Left ventricle myocardium superior (tissue), 1 donor: ENCODE data around the gene GAPDHS. TPM values are rescaled to one million over a fixed set of nuclear protein-coding genes. Genes with fewer than 3 reads are reported as not detected.
A peak's percentile ranks its signal among the peaks of the same experiment; 100 is the strongest.

Source experiments
- ATAC-seq: fragments of 200-7000 bp; cut with Tn5 transposase; one replicate; pipeline ENCODE4 v1.9.1; 2020; ENCODE audit warnings: mild to moderate bottlenecking, moderate library complexity
- DNase-seq: peaks from one replicate; pipeline ENCODE4 v3.0.0-alpha.2; 2020
- intact Hi-C: fragments of 100-400 bp; cut with micrococcal nuclease; formaldehyde crosslinking; loops from one replicate; pipeline ENCODE4 v1.11.0; 2022
- total RNA-seq: library from RNA; stranded (reverse); fragmentation: NEBNext Ultra II Directional; extraction: Animal tissue kit (Norgen Biotek cat#: 25700); gene quantifications from one replicate; pipeline ENCODE4 v1.2.1, GENCODE V29; 2021
- donor health status: DM: no; HTN: yes; CAD: no; lungs with severe emphysema.

The GAPDHS gene
- total RNA-seq, 1 donor from 2014 or later: not detected

DNA sequence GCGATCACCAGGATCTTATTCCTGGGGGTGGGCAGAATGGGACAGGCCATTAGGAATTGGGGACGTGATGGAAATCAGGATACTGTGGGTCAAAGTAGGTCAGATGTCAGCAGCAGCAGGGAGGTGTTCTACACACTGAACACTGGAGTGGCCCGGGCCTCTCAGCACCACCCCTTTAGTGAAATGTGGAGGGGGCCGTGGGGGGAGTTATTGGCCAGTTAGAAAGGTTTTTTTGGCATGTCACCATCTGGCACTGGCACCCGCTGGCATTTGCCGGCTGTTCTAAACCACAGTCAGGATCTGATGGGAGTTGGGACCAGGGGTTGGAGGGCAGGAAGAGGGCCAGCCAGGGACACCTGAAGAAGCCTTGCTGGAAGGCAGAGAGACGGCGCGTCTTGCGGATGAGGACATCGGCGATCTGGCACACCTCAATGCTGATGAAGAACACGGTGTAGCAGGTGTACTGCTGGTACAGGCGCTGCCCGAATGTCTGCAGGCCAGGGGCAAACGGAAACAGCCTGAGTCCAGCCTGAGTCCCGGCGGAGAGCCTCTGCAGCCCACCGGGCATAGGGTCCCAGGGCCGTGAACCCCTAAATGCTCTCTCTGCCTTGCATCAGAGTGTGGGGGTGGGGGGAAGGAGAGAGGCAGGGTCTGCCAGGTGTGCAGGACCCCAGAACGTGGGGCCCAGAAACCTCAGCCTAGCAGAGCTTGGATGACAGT, 18.0 kb downstream of the GAPDHS start:
- ATAC-seq (no peak), DNase-seq (no peak)
- intact Hi-C loops: no loop called here

DNA sequence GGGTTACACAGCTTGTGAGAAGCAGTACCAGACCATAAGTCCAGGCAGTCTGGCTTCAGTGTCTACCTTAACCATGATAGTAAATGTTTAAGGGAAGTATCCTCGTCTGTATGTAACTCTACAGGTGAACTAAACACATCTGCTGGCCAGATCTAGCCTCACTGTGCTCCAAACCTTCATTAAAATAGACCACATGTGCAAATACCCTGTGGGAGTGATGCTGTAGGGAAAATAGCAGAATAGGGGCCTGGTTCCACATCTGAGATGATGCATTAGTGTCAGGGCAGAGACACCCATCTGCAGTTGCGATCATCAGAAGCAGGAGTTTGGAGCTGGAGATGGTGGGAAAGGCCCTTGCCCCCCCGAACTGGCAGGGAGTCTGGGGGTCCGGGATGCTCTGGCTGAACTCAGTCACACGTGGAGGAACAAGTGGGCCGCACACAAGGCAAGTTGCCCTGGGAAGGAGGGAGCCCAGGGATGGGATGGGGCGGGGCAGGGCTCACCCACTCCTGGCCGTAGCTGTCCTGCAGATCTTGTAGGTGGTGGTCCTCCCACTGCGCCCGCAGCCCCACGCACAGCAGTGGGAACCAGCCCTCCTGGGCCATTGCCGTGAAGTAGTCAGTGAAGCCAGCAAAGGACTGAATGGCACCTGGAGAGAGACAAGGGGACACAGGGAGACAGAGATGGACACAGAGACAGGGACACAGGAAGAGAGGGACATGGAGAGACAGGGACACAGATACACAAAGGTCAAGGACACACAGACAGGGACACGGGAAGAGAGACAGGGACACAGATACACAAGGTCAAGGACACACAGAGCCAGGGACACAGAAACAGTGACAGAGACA, 19.5 kb downstream of the GAPDHS start:
- DNase-seq (no peak), ATAC-seq (no peak)
- intact Hi-C loops: no loop called here

DNA sequence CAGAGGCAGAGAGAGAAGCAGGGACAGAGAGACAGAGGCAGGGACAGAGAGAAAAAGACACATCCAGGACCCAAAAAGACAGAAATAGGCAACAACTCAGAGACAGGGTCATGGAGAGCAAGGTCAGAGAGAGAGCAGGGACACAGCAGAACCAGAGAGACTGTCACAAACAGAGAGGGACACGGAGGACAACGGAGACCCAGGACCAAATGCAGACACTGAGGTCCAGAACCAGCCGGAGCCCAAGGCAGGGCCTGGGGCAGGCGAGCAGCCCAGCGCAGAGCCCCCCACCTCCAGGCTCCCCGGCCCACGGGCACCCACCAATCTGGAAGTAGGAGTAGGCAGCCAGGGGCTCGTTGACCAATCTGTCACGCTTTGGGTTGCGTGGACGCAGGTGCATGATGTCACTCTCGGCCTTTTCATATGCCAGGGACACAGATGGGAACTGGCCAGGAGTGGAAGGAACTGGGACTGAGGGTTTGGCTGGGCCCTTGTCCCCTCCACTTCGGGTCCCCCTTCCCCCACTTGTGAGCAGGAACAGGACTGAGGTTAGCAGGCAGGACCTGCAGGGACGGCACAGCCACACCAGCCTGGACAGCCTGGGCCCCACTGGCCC, 20.2 kb downstream of the GAPDHS start:
- DNase-seq: no peak
- intact Hi-C loops: no loop called here
- no peak for ATAC-seq

DNA sequence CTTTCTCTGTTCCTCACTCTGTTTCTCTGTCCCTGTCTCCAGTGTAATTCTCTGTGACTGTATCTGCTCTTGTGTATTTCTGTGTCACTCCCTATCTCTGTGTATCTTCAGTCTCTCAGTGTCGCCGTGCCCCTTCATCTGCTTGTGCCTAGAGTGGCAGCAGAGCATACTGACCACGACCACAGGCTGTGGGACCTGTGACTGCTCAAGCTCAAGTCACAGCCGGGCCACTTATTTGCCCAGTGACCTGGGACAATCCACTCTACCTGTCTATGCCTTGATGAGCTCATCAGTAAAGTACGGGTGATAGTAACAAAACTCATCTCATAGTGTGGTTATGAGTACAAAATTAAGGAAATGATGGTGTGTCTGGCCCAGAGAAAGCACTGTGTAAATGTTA, 20.8 kb downstream of the GAPDHS start:
- intact Hi-C loops: no loop called here
- no peak for ATAC-seq
- DNase-seq: no peak

DNA sequence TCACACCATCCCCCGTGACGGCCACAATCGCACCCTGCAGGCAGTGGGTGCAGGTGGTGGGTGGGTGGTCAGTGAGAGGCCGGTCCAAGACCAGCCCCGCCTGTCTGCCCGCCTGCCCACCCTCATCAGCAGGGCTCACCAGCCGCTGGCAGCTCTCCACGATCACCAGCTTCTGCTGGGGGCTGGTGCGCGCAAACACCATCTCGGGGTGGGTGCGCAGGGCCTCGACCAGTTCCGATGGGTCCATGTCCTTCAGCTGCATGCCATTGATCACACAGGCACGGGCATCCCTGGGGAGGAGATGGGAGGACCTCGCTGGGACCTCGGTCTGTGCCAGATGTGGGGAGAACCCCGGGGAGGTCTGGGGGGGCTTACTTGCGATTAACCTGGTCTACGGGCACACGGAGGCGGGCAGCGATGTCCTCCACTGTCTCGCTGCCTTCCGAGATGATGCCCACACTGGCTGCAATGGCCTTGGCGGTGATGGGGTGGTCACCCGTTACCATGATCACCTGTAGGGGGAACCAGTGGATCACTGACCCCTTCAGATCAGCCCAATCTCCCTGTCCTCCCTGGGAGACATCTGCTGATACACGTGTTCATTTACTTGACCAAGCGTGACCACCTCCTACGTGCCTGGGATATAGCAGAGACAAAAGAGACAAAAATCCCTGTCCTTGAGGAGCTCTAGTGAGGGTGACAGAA, 22.2 kb downstream of the GAPDHS start:
- ATAC-seq (no peak), DNase-seq (no peak)
- intact Hi-C loops: no loop called here

DNA sequence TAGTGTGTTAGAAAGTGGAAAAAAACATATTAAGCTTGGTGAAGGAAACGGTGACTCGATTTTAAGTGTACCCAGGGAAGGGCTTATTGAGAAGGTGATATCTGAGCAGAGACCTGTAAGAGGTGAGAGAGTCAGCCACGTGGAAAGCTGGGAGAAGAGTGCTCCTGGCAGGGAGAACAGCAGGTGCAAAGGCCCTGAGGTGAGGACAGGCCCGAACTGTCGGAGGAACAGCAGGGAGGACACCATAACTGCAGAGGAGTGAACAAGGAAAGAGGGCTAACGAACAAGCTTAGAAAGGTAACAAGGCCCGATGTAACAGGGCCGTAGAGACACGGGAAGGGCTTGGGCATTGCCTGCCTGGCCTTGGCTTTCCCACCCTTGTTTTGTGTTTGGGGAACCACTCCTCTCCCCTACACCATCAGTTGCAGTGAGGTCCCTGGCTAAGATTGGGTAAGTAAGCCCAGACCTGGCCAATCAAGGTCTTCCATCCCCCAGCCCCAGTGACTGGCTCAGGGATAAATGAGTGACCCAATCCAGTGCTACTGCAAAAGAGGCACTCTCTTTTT, 22.9 kb downstream of the GAPDHS start:
- DNase-seq (no peak), ATAC-seq (no peak)
- intact Hi-C loops: no loop called here

DNA sequence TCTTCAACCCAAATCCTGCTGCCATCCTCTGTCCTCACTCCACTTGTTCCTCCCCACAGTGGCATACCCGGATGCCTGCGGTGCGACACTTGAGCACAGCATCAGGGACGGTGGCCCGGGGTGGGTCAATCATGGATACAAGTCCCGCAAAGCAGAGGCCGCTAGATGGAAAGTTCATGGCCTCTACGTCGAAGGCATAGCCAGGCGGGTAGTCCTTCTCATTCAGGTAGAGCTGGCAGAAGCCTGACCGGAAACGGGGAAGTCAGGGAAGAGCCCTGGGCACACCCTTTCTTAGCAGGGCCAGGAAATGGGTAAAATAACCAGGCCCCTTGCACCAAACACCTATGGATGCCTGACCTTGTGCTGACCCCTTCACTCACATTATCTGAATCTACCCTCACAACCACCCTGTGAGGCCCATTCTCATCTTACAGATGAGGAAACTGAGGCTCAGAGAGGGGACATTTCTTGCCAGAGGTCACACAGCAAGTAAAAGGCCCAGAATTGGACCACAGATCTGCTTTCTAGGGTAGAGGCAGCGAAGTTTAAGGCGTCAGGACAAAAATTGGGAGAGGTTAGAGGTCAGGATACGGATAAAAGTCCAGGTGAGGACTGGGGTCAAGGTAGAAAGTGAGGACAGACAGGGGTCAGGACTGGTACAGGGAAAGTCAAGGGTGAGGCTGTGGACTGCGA, 23.7 kb downstream of the GAPDHS start:
- ATAC-seq (no peak), DNase-seq (no peak)
- intact Hi-C loops: no loop called here

DNA sequence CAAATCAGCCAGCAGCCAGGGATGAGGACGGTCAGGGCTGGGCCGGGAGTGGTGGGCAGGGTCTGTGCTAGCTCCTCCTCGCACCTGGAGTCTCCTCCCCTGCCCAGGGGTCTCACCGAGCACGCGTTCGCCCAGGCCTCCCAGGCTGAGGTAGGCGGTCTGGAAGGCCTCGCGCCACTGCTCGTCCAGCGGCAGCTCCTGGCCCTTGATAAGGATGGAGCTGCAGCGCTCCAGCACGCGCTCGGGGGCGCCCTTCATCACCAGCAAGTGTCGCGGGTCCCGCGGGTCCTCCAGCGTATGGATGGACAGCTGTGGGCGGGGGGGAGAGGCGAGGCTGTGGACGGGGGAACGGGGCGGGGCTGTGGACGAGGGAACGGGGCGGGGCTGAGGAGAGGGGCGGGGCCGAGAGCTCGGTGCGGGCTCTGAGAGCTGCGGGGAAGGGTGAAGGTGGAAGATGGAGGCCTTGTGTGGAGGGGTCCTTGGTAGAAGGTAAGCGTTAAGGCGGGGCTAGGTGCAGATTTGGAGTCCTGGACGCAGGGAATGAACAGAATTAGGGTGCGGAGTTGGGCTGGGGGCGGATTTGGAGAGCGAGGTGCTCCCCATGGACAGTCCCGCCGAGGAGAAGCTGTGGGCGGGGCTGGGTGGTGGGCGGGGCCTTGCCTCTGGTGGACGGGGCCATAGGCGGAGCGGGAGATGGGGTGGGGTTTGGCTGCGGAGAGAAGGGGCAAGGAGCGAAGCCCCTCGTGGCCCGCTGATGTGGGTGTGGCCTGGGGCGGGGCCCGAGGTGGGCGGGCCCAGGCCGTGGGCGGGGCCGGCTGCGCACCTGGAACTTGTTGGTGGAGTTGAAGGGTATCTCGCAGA, 24.5 kb downstream of the GAPDHS start:
- DNase-seq: peak; percentile 75
- peak; percentile 84 for ATAC-seq
- intact Hi-C loops: no loop called here

DNA sequence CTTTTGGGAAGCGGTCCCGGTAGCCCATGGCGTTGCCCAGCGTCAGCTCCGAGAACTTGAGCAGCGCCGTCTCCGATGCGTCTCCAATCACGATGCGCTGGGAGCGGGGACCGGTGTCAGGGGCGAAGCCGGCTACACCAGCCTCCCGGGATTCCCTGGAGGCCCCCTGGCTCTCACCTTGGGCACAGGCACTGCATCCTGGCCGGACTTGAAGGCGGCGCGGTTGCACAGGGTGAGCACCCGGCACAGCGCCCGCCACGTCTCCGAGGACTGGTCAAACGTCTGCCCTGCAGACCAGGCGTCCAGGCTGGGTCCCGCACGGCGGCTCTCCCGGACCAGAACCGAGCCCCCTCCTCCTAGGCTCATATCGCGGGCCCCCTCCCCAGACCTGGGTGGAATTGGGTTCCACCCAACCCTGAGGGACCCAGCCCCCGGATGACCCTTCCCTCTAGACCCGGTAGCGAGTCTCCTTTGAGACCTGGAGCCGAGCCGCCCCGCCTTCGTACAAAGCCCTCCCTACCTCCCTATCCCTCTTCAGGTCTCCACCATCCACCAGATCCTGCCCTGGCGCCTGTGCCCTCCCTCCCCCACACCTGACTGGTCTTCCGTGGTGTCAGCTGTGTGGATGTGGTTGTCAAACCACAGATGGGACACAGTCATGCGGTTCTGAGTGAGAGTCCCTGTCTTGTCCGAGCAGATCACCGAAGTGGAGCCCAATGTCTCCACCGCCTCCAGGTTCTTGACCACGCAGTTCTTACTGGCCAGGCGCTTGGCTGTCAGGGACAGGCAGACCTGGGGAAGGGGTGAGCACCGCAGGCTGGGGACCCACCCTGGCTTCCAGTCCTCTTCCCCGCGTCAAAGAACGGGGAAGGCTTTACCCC, 25.4 kb downstream of the GAPDHS start:
- intact Hi-C loops: no loop called here
- DNase-seq (no peak), ATAC-seq (no peak)

DNA sequence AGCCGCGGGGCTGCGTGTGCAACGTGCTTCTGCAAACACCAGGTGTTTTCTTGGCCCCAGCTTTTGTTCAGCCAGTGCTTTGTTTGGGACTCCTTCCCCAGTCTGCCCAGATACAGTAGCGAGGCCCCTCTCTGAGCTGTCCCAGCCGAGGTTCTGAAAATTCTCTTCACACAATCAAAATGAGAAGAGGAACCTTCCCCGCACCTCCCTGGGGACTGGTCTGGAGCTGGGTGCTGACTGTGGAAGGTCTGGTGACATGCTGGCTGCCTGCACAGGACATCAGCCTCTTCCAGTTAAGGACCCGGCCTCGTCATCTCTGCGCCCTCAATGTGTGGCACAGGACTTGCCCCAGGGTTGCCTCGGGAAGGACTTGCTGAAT, 26.0 kb downstream of the GAPDHS start:
- ATAC-seq (no peak), DNase-seq (no peak)
- intact Hi-C loops: no loop called here

DNA sequence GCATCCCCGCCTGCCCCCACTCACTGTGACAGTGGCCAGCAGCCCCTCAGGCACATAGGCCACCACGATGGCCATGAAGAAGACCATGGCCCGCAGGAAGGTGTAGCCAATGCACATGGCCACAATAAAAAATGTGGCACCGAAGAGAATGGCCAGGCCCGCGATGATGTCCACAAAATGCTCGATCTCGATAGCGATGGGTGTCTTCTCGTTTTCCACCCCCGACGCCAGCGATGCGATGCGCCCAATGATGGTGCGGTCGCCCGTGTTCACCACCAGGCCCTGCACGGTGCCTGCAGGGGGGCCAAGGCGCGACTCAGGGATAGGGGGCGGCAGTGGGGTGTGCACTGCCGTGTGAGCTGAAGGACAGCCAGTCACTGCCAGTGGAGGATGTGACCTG, 26.5 kb downstream of the GAPDHS start:
- intact Hi-C loops: no loop called here
- ATAC-seq: no peak
- no peak for DNase-seq

DNA sequence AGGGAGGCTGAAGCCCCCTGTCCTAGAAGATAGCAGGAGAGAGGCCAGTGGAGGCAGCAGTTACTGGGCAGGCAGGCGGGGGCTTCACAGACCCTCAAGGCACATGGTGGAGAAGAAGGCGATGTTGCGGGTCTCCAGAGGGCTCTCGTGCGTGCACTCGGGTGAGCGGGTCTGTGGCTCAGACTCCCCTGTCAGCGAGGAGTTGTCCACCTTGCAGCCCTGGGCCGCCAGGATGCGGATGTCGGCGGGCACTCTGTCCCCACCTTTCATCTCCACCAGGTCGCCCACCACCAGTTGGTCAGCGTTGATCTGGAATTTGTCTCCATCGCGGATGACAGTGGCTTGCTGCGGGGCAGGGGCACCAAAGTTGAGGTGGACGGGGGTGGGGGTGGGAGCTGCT, 27.0 kb downstream of the GAPDHS start:
- ATAC-seq: no peak
- intact Hi-C loops: no loop called here
- no peak for DNase-seq

DNA sequence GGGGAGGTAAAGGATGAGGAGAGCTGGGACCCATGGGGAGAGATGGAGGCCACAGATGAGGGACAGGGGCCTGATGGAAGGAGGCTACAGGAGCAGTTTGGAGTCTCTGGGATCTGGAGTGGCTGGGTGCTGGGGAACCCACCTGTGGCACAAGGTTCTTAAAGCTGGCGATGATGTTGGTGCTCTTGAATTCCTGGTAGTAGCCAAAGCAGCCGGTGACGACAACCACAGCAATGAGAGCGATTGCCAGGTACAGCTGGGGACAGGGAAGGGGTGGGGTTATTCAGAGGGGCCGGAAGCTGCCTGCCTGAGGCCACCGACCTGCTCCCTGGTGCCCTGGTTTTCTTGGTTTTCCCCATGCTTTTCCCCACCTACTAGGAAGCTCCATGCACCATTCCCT, 27.4 kb downstream of the GAPDHS start:
- no peak for DNase-seq

DNA sequence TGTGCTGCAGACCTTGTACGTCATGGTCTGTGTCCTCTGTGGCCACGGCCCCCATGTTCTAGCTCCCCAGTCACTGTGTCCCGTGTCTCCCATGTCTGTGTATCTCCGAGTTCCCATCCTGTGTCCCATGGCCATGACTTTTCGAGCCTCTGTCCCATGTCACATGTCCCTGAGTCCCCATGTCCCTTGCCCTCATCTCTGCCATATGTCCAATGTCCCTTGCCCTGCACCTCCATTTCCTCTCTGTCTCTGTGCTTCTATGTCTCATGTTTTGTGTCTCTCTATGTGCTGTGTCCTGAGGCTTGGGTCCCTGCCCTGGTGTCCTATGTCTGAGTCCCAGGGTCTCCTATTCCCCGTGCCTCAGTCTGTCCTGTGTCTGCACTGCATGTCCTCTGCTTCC, 28.2 kb downstream of the GAPDHS start:
- DNase-seq (no peak), ATAC-seq (no peak)
- intact Hi-C loops: no loop called here

More for the DNA sequence above, 27.4 kb downstream of the GAPDHS start:
- no peak for ATAC-seq
- intact Hi-C loops: no loop called here

DNA sequence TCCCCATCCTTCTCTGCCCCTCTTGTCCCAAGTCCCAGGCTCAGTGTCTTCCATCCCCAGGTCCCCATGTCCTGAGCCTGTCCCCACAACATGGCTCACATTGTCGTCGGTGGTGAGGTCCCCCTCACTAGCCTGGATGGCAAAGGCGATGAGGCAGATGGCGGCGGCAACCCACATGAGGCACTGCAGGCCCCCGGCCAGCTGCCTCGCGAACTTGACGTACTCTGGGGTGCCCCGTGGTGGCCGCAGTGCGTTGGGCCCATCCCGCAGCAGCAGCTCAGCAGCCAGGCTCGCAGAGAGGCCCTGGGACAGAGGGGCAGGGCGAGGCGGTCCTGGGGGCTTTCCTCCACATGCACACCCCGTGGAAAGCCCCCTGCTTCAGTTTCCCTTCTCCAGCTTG, 29.1 kb downstream of the GAPDHS start:
- DNase-seq (no peak), ATAC-seq (no peak)
- intact Hi-C loops: no loop called here

DNA sequence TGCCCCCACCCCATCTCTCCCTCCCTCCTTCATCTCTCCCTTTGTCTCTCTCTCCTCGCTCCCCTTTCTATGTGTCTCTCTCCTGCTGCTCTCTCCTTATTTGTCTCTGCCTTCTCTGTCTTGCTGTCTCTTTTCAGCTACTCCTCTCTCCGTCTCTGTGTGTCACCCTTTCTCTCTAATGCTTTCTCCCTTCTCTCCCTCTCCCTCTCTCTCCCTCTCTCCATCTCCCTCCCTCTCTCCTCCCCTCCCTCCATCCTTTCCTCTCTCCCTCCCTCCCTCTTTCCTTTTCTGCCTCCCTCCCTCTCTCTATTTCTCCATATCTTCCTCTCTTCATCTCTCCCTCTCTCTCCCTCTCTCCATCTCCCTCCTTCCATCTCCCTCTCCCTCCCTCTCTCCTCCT, 29.5 kb downstream of the GAPDHS start:
- intact Hi-C loops: no loop called here
- DNase-seq (no peak), ATAC-seq (no peak)

DNA sequence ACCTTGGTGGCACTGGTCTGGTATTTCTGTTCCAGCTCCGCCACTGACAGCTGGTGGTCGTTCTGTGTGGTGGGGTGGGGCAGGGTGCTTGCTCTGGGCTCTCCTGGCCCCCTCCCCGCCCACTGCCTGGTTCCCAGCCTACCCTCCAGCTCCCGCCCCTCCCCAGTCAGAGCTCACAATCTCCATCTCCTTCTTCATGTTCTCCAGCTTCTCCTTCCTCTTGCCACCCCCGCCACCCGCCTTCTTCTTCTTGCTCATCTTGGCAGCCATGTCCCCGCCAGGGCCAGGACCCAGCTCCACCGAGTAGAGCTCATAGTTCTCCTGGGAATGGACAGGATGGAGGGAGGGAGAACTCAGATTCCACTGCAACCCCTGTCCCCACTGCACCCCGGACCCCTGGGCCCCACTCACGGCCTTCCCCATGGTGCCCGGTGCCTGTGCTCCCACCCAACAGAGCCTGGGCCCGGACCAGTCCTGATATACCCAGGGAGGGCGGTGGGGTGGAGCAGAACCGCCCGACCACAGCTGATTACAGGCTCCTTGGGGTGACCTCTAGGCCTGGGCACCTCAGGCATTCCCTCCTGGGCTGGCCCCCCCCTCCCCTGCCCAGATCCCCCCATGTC, 30.1 kb downstream of the GAPDHS start, which contains the start of gene ATP4A:
TSS of gene ATP4A (minus strand) at position 452 of the 623 bp plus-strand sequence. CDS start at position 423, 29 bp downstream.
- DNase-seq (no peak), ATAC-seq (no peak)
- intact Hi-C loops: no loop called here
